ENCODE data around the gene CAPZB. TPM values are rescaled to one million over a fixed set of nuclear protein-coding genes. Genes with fewer than 3 reads are reported as not detected.

CAPZB gene
- total RNA-seq, 4 donors from 2014 or later: 84.2 to 119 (median 102) TPM

- no peak for TF ChIP-seq CTCF (IDR thresholded peaks at IDR 0.05; ENCODE audit: low read depth)
Observed at GRCh38 chr1:19475296-19475695, 10.0 kb downstream of the CAPZB start.

- TF ChIP-seq CTCF (IDR thresholded peaks at IDR 0.05; ENCODE audit: low read depth): no peak
Observed at GRCh38 chr1:19472174-19472573, 13.2 kb downstream of the CAPZB start.

GRCh38 chr1:19469004-19469403 is 16.3 kb downstream of the CAPZB start:
- TF ChIP-seq CTCF (IDR thresholded peaks at IDR 0.05; ENCODE audit: low read depth): no peak

- no peak for TF ChIP-seq CTCF (IDR thresholded peaks at IDR 0.05; ENCODE audit: low read depth)
Observed at GRCh38 chr1:19468397-19468956, 16.9 kb downstream of the CAPZB start.

DNA sequence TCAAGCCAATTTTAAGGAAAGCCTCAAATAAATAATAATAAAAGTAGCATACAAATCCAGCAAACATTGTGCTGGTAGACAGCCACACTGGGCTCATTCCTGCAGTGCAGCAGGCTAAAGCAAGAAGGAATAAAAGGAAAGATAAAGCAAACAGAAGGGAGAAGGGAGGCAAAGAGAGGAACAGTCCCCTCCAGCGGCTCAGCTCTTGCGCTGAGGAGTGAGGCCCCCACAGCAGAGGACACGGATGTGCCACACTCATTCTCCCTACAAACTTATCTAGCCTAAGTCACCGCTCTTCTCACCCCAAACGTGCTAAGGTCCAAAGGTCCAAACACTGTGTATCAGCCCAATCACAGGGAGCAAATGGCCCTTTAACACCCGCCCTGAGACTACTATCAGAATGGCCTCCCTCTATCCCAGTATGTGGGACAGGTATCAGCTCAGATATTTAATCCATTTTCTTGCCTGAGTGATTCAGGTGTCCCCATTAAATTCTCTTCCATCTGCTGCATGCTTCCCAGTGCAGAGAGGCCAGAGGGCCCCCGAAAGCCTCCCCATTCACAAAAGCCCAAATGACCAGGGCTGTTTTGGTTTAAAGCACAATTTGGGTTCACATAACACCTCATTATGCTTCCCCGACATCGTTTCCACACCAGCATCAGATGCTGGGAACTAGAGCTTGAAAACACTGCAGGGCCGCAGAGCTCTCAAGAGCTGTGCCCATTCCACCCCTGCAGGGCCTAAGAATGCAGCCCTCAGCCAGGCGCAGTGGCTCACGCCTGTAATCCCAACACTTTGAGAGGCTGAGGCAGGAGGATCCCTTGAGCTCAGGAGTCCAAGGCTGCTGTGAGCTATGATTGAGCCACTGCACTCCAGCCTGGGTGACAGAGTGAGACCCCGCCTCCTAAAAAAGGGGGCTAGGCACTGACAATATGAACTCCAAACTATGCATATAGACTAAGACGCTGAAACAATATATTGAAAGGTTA is 17.8 kb downstream of the CAPZB start:
- no peak for TF ChIP-seq CTCF (IDR thresholded peaks at IDR 0.05; ENCODE audit: low read depth)

GRCh38 chr1:19466112-19466561 is 19.2 kb downstream of the CAPZB start:
- TF ChIP-seq CTCF (IDR thresholded peaks at IDR 0.05; ENCODE audit: low read depth): no peak

GRCh38 chr1:19465650-19466049 is 19.7 kb downstream of the CAPZB start:
- no peak for TF ChIP-seq CTCF (IDR thresholded peaks at IDR 0.05; ENCODE audit: low read depth)

All from subcutaneous adipose tissue (tissue), 4 donors.